SK-N-MC (cell line): ENCODE results near the gene AFF3.
"Not testable (repeated sequence)": the region's sequence is repeated elsewhere in the genome, so short reads cannot be mapped to it uniquely, and the experiment has no call there.

Source experiments
- DNase-seq: peaks from one replicate; pipeline ENCODE4 v3.0.0-alpha.2; 2011; ENCODE audit warnings: low read depth, low spot score
- H3K27ac ChIP-seq: fragments of 200-600 bp; sonication (generic); 2 replicates; pipeline ENCODE4 v1.5.1; 2016; ENCODE audit warnings: mixed run types
- H3K36me3 ChIP-seq: fragments of 200-600 bp; sonication (generic); 2 replicates; pipeline ENCODE4 v1.6.1; 2017; ENCODE audit warnings: antibody characterized with exemption, low read length, mixed read lengths; ENCODE audit not compliant: insufficient read depth
- H3K4me3 ChIP-seq: fragments of 200-600 bp; sonication (generic); 2 replicates; pipeline ENCODE4 v1.5.1; 2016
- H3K9ac ChIP-seq: fragments of 200-600 bp; sonication (generic); 2 replicates; pipeline ENCODE4 v1.8.0; 2017; ENCODE audit warnings: mixed run types, mixed read lengths; ENCODE audit not compliant: insufficient read length
- H3K9me3 ChIP-seq: fragments of 200-600 bp; sonication (generic); 2 replicates; pipeline ENCODE4 v1.6.1; 2017; ENCODE audit warnings: low read depth, mild to moderate bottlenecking, antibody characterized with exemption, low read length, moderate library complexity, mixed read lengths
- EZH2 ChIP-seq: fragments of 200-600 bp; sonication (generic); IDR thresholded peaks from one replicate; pipeline ENCODE4 v1.6.1; 2017; ENCODE audit warnings: antibody characterized with exemption
- FOXP2 ChIP-seq: optimal IDR thresholded peaks from 2 replicates; pipeline ENCODE3; 2011; ENCODE audit warnings: mild to moderate bottlenecking, moderate library complexity; ENCODE audit not compliant: insufficient read depth; ENCODE audit errors: extremely low read length, control extremely low read depth
- POLR2AphosphoS5 ChIP-seq: IDR thresholded peaks from 2 replicates; pipeline ENCODE4 v1.6.1; 2012; ENCODE audit warnings: mild to moderate bottlenecking, low read depth, low read length, borderline replicate concordance

Gene AFF3

GRCh38 chr2:99743146-99743545, 399.2 kb downstream of the AFF3 start:
- H3K9me3 ChIP-seq: no peaks in the 10 kb centered on the region
- TF ChIP-seq POLR2AphosphoS5 (no peak), FOXP2 (no peak), EZH2 (no peak)
- no peaks in the 10 kb centered on the region for H3K36me3 ChIP-seq
- H3K9ac ChIP-seq: no peak overlapping the region
- no peak overlapping the region for H3K4me3 ChIP-seq
- no peak for DNase-seq
- H3K27ac ChIP-seq: no peak overlapping the region

- no peak for DNase-seq
- H3K9me3 ChIP-seq: no peaks in the 10 kb centered on the region
- no peak overlapping the region for H3K9ac ChIP-seq
- TF ChIP-seq POLR2AphosphoS5: no peak
- no peak for TF ChIP-seq FOXP2
- no peak for TF ChIP-seq EZH2
- no peaks in the 10 kb centered on the region for H3K36me3 ChIP-seq
- H3K4me3 ChIP-seq: no peak overlapping the region
- no peak overlapping the region for H3K27ac ChIP-seq
Observed at GRCh38 chr2:99737537-99737936, 404.9 kb downstream of the AFF3 start.

GRCh38 chr2:99735753-99736152, 406.6 kb downstream of the AFF3 start:
- Histone ChIP-seq H3K36me3 (no peaks in the 10 kb centered on the region), H3K9me3 (no peaks in the 10 kb centered on the region), H3K4me3 (no peak overlapping the region), H3K27ac (no peak overlapping the region), H3K9ac (no peak overlapping the region)
- TF ChIP-seq EZH2: no peak
- TF ChIP-seq POLR2AphosphoS5: no peak
- no peak for TF ChIP-seq FOXP2
- no peak for DNase-seq

GRCh38 chr2:99735314-99735713, 407.1 kb downstream of the AFF3 start:
- not testable (repeated sequence) for H3K36me3 ChIP-seq, DNase-seq, H3K9me3 ChIP-seq, H3K27ac ChIP-seq, H3K9ac ChIP-seq, H3K4me3 ChIP-seq

- Histone ChIP-seq H3K27ac (no peak overlapping the region), H3K4me3 (no peak overlapping the region), H3K9ac (no peak overlapping the region), H3K36me3 (no peaks in the 10 kb centered on the region), H3K9me3 (no peaks in the 10 kb centered on the region)
- TF ChIP-seq FOXP2 (no peak), POLR2AphosphoS5 (no peak), EZH2 (no peak)
- no peak for DNase-seq
Observed at GRCh38 chr2:99734236-99734635, 408.2 kb downstream of the AFF3 start.

GRCh38 chr2:99729104-99730025, 413.0 kb downstream of the AFF3 start:
- H3K9me3 ChIP-seq: no peaks in the 10 kb centered on the region
- H3K9ac ChIP-seq: no peak overlapping the region
- H3K27ac ChIP-seq: no peak overlapping the region
- DNase-seq: no peak
- H3K36me3 ChIP-seq: no peaks in the 10 kb centered on the region
- H3K4me3 ChIP-seq: no peak overlapping the region
- TF ChIP-seq EZH2 (no peak), FOXP2 (no peak), POLR2AphosphoS5 (no peak)

GRCh38 chr2:99728166-99728565, 414.2 kb downstream of the AFF3 start:
- Histone ChIP-seq H3K9ac (no peak overlapping the region), H3K9me3 (no peaks in the 10 kb centered on the region), H3K4me3 (no peak overlapping the region), H3K36me3 (no peaks in the 10 kb centered on the region), H3K27ac (no peak overlapping the region)
- no peak for DNase-seq
- TF ChIP-seq FOXP2 (no peak), POLR2AphosphoS5 (no peak), EZH2 (no peak)

- no peak overlapping the region for H3K4me3 ChIP-seq
- no peak overlapping the region for H3K9ac ChIP-seq
- H3K9me3 ChIP-seq: no peaks in the 10 kb centered on the region
- no peaks in the 10 kb centered on the region for H3K36me3 ChIP-seq
- no peak for DNase-seq
- TF ChIP-seq EZH2 (no peak), POLR2AphosphoS5 (no peak), FOXP2 (no peak)
- H3K27ac ChIP-seq: no peak overlapping the region
Observed at GRCh38 chr2:99727199-99727598, 415.2 kb downstream of the AFF3 start.

GRCh38 chr2:99726691-99727090, 415.7 kb downstream of the AFF3 start:
- TF ChIP-seq EZH2 (no peak), FOXP2 (no peak), POLR2AphosphoS5 (no peak)
- Histone ChIP-seq H3K36me3 (no peaks in the 10 kb centered on the region), H3K9me3 (no peaks in the 10 kb centered on the region), H3K9ac (no peak overlapping the region), H3K4me3 (no peak overlapping the region), H3K27ac (no peak overlapping the region)
- DNase-seq: no peak
